M059J (cell line): ENCODE results near the gene SPTAN1. TPM values are rescaled to one million over a fixed set of nuclear protein-coding genes. Genes with fewer than 3 reads are reported as not detected.
"Not testable (repeated sequence)": the region's sequence is repeated elsewhere in the genome, so short reads cannot be mapped to it uniquely, and the experiment has no call there.

Source experiments
- DNase-seq: peaks from one replicate; pipeline ENCODE4 v3.0.0-alpha.2; 2012; ENCODE audit warnings: low read depth
- total RNA-seq: library from RNA; depleted of rRNA; stranded (reverse); fragments of >200 nt; shearing (Covaris generic); gene quantifications from 2 replicates; pipeline ENCODE4 v1.2.3, GENCODE V29; 2014; rRNA removed

SPTAN1 gene
- 116 and 198 TPM in 2 replicates for total RNA-seq

GRCh38 chr9:128552153-128552743 is at the start of gene SPTAN1:
TSS of gene SPTAN1 (plus strand) at chr9:128552587. CDS start at chr9:128566741, 14,154 bp downstream.
- DNase-seq, result peak; percentile 91

GRCh38 chr9:128503415-128503825 is 49.0 kb upstream of the SPTAN1 start:
- not testable (repeated sequence) for DNase-seq

DNA sequence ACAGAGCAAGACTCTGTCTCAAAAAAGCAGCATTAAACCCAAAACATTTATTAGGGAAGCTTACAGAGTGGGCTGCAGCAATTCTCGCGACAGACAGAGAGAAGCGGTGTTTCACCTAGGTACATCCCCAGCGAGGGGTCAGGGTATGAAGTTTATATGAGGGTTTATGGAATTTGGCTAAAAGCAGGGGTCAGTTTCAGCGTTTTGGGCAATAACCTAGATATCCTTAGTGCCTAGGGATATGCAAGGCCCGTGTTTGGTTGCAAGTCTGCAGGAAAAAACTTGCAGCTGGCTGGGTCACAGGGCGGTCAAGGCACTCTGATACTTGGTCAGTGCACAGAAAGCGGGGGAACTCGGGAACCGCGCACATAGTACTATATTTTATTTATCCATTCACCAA is 48.5 kb upstream of the SPTAN1 start:
- DNase-seq, result peak; percentile 12

GRCh38 chr9:128504485-128505413 is 47.6 kb upstream of the SPTAN1 start, which contains the start of gene GLE1:
TSS of gene GLE1 (plus strand) at chr9:128504719. CDS start at chr9:128504806, 87 bp downstream.
- peak; percentile 90 for DNase-seq

- peak; percentile 40 for DNase-seq
These were observed 47.0 kb upstream of the SPTAN1 start for GRCh38 chr9:128505414-128505765.

DNA sequence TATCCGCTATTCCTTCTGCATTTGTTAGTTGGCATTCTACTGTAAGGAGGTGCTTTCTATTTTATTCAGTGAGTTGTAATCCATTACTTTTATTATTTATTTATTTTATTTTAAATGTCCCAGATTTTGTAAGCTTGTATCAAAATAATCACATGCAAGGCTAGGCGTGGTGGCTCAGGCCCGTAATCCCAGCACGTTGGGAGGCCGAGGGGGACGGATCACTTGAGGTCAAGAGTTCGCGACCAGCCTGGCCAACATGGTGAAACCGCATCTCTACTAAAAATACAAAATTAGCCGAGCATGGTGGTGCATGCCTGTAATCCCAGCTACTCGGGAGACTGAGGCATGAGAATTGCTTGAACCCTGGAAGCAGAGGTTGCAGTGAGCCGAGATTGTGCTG is 46.5 kb upstream of the SPTAN1 start:
- DNase-seq, result not testable (repeated sequence)

DNA sequence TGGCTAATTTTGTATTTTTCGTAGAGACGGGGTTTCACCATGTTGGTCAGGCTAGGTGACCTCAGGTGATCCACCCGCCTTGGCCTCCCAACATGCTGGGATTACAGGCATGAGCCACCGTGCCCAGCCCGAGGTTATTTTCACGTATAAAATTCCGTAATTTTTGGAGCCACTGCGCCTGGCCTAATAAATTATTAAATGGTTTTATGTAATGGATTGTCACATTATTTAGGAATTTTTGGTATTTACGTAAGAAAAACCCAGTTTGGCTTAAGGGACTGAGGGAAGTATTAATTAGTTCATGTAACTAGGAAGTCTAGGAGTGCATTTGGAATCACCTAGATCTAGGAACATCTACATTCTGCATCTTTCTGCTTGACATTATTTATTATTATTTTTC is 39.6 kb upstream of the SPTAN1 start:
- DNase-seq, result no peak

DNA sequence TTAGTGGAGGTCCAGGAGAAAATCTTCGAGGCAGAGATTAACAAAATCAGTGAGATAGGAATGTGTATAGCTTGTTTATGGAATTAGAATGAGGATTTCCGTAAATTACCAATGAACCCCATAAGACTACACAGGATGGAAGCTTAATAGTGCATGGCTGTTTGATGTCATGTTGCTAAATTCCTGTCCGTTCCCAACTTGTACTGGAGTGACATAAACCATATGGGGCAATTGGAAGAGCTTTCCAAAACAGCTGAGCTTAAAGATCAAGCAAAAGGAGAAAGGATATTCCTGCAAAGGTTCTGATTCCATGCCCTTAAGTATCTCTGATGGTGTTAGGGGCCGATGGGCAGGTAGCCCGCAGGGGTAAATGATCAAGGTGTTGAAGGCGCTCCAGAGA is 30.4 kb upstream of the SPTAN1 start:
- DNase-seq, result no peak

GRCh38 chr9:128523199-128523925 is 29.0 kb upstream of the SPTAN1 start:
- DNase-seq, result peak; percentile 42

- no peak for DNase-seq
These were observed 25.7 kb upstream of the SPTAN1 start for GRCh38 chr9:128526720-128527119.

DNA sequence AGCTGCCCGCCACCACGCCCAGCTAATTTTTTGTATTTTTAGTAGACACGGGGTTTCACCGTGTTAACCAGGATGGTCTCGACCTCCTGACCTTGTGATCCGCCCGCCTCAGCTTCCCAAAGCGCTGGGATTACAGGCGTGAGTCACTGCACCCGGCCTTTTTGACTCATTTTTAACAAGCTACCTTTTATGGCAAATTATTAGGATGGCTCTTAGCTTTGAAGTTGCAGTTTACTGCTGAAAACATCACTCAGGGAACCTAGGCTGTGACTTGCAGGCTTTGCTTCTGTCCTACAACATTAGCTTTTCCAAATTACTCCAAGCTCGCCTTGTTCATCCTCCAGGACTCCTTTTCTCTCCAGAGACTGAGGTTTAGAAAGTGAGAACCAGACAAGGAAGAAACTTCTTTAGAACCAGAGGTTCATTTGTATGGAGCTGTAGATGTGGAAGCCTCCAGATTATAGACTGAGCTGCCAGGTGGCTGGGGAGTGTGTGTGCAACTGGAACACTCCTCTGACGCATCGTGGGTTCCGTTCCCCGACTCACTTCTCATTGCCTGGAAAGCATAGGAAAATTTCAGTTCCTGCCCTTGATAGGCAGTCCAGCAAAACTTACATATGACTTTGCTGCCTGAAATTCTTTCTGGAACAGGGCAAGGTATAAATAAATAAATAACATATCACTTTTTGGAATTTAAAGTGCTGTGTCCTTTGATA is 23.8 kb upstream of the SPTAN1 start:
- peak; percentile 85 for DNase-seq

GRCh38 chr9:128529191-128529590 is 23.2 kb upstream of the SPTAN1 start:
- DNase-seq, result peak; percentile 15

- no peak for DNase-seq
These were observed 19.8 kb upstream of the SPTAN1 start for GRCh38 chr9:128532581-128532980.

GRCh38 chr9:128540634-128541360 is 11.6 kb upstream of the SPTAN1 start:
- no peak for DNase-seq

- no peak for DNase-seq
These were observed 5.9 kb upstream of the SPTAN1 start for GRCh38 chr9:128546504-128546903.

- DNase-seq, result no peak
These were observed 3.5 kb upstream of the SPTAN1 start for GRCh38 chr9:128548876-128549275.

GRCh38 chr9:128550226-128550625 is 2.2 kb upstream of the SPTAN1 start:
- DNase-seq, result no peak

DNA sequence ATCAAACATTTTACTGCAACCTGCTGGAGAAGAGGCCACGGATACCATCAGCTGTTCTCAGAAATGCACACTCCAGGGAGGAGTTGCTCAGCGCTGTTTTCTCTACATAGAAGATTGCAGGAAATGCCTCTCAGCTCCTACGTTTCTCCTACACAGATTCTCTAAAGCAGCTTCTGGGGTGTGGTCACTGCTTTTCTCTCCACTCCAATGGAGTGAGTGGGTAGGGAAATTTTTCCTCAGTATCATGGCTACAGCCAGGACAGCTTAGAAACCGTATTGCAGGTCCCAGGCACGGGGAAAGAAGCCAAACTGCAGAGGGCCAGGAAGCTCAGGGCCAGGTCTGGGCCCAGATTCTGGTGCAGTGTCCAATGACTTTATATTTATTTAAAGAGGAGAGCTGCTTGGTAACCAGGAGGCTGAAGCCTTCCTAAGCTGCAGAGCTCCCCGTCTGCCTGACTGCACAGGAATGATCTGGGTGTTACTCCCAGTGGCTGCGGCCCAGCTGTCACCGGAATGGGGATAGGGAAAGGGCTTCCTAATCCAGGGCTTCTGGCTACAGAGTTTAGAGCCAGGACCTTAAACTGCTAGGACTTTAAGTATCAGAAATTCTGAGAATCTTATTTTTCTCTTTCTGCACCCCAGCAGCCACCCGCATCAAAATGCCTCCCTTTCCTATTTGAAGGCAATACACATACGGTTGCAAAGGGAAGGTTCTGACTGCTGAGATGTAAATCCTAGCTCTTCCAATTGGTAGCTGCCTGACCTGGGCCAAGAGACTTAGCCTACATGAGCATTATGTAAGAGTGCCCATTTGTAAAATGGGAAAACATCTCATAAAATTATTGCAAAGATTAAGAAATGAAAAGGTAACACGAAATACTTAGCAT is 1.4 kb upstream of the SPTAN1 start:
- peak; percentile 41 for DNase-seq

DNA sequence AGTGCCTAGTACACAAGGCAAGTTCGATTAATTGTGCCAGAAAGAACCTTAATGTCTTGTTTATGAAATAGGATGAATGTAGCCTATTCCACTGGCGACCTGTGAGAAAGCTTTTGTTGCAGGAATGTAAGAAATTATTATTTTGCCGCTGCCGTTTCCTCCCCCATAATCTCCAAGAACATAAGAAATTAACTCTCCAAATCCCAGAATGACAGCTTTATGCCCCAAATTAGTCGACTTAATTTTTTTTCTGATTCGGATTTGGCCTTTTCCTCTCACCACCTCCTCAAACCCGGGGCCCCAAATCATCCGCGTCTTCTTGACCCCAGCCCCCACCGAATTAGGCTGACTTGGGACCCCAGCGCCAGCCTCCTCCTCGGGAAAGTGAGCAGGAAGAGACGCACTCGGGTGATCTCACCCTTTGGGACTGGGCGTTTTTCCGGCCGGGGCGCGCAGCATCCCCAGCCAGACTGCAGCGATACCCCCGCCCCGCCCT is 682 bp upstream of the SPTAN1 start:
- DNase-seq, result no peak
